Measurements from ENCODE around the gene MAPKAP1.
"Not testable (repeated sequence)": the region's sequence is repeated elsewhere in the genome, so short reads cannot be mapped to it uniquely, and the experiment has no call there.

DNA sequence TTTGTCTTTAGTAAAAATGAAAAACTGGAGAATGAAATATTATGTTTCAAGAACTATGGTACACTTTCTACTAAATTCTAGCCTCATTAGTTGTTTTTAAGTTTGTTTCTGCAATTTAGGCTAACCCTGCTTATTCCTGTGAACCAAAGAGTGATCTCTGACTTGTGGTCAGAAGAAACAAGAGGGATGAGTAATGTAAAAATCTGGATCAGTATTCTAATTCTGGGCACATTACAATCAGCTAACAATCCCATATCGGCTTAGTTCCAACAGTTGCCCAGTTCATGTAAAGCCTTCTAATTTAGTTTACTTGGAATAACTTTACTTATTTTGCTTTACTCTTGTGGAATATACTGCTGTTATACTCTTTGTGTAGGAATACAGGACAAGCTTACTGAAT is 134.5 kb downstream of the MAPKAP1 start:
- TF ChIP-seq POLR2AphosphoS5 (IDR thresholded peaks at IDR 0.05; ENCODE audit: low read depth); REST (IDR thresholded peaks at IDR 0.05; ENCODE audit: insufficient replicate concordance, low read depth): not testable (repeated sequence)
- TF ChIP-seq, protein P1, sequence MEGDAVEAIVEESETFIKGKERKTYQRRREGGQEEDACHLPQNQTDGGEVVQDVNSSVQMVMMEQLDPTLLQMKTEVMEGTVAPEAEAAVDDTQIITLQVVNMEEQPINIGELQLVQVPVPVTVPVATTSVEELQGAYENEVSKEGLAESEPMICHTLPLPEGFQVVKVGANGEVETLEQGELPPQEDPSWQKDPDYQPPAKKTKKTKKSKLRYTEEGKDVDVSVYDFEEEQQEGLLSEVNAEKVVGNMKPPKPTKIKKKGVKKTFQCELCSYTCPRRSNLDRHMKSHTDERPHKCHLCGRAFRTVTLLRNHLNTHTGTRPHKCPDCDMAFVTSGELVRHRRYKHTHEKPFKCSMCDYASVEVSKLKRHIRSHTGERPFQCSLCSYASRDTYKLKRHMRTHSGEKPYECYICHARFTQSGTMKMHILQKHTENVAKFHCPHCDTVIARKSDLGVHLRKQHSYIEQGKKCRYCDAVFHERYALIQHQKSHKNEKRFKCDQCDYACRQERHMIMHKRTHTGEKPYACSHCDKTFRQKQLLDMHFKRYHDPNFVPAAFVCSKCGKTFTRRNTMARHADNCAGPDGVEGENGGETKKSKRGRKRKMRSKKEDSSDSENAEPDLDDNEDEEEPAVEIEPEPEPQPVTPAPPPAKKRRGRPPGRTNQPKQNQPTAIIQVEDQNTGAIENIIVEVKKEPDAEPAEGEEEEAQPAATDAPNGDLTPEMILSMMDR (IDR thresholded peaks at IDR 0.05; ENCODE audit: insufficient read depth, low read length): not testable (repeated sequence)

Measured in HL-60 (cell line).